Mesendoderm (in vitro differentiated cells): ENCODE data around the gene KDELR3.

Source experiments
- DNase-seq: peaks from one replicate; pipeline ENCODE4 v3.0.0; 2013
- H2AK5ac ChIP-seq: 2 replicates; pipeline ENCODE4 v1.6.1; 2013; ENCODE audit warnings: low read length, inconsistent platforms
- H2BK120ac ChIP-seq: 2 replicates; pipeline ENCODE4 v1.6.1; 2013; ENCODE audit warnings: low read depth, mild to moderate bottlenecking, low read length, moderate library complexity, mixed read lengths
- H2BK15ac ChIP-seq: replicated peaks from 2 replicates; pipeline ENCODE4 v1.6.1; 2013; ENCODE audit warnings: low read depth, mild to moderate bottlenecking, moderate library complexity
- H2BK5ac ChIP-seq: 2 replicates; pipeline ENCODE4 v1.6.1; 2013; ENCODE audit warnings: low read length, inconsistent platforms
- H3K18ac ChIP-seq: 2 replicates; pipeline ENCODE4 v1.6.1; 2013; ENCODE audit warnings: mild to moderate bottlenecking, low read length, mixed read lengths
- H3K23ac ChIP-seq: one replicate; pipeline ENCODE4 v1.6.1; 2013; ENCODE audit warnings: low read length
- H3K27ac ChIP-seq: 2 replicates; pipeline ENCODE4 v1.5.1; 2013; ENCODE audit warnings: low read depth, mild to moderate bottlenecking, inconsistent platforms, low read length, moderate library complexity
- H3K27me3 ChIP-seq: 2 replicates; pipeline ENCODE4 v1.6.1; 2013; ENCODE audit warnings: low read length, control low read depth, mild to moderate bottlenecking, inconsistent platforms; ENCODE audit not compliant: insufficient read depth, poor library complexity
- H3K36me3 ChIP-seq: 2 replicates; pipeline ENCODE4 v1.6.1; 2013; ENCODE audit warnings: low read length, inconsistent platforms; ENCODE audit not compliant: control insufficient read depth, insufficient read depth
- H3K4ac ChIP-seq: one replicate; pipeline ENCODE4 v1.6.1; 2013; ENCODE audit warnings: low read depth, mild to moderate bottlenecking, low read length, moderate library complexity
- H3K4me1 ChIP-seq: 2 replicates; pipeline ENCODE4 v1.6.1; 2013; ENCODE audit warnings: low read depth, low read length, inconsistent platforms; ENCODE audit not compliant: control insufficient read depth
- H3K4me2 ChIP-seq: 2 replicates; pipeline ENCODE4 v1.6.1; 2013; ENCODE audit warnings: low read length
- H3K4me3 ChIP-seq: 2 replicates; pipeline ENCODE4 v1.5.1; 2013; ENCODE audit warnings: mild to moderate bottlenecking, low read length
- H3K56ac ChIP-seq: one replicate; pipeline ENCODE4 v1.6.1; 2013; ENCODE audit warnings: low read length
- H3K79me1 ChIP-seq: 2 replicates; pipeline ENCODE4 v1.6.1; 2013; ENCODE audit warnings: low read length, inconsistent platforms
- H3K79me2 ChIP-seq: 2 replicates; pipeline ENCODE4 v1.6.1; 2013; ENCODE audit warnings: mild to moderate bottlenecking, low read length; ENCODE audit not compliant: control insufficient read depth, insufficient read depth
- H3K9ac ChIP-seq: 2 replicates; pipeline ENCODE4 v1.6.1; 2013; ENCODE audit warnings: low read length, inconsistent platforms
- H4K5ac ChIP-seq: one replicate; pipeline ENCODE4 v1.6.1; 2013; ENCODE audit warnings: low read length
- H4K8ac ChIP-seq: one replicate; pipeline ENCODE4 v1.6.1; 2013; ENCODE audit warnings: low read depth, mild to moderate bottlenecking, control low read depth, low read length, moderate library complexity
- WGBS: extraction: QIAGEN DNeasy Blood & Tissue Kit; methylation state at CpG from one replicate; pipeline ENCODE4 v1.1.7; 2013; ENCODE audit warnings: low lambda C conversion rate, missing lambda C conversion rate; ENCODE audit not compliant: insufficient coverage; ENCODE audit errors: extremely low coverage; 5-methylcytosine and 5-hydroxymethylcytosine counted together

The KDELR3 gene

DNA sequence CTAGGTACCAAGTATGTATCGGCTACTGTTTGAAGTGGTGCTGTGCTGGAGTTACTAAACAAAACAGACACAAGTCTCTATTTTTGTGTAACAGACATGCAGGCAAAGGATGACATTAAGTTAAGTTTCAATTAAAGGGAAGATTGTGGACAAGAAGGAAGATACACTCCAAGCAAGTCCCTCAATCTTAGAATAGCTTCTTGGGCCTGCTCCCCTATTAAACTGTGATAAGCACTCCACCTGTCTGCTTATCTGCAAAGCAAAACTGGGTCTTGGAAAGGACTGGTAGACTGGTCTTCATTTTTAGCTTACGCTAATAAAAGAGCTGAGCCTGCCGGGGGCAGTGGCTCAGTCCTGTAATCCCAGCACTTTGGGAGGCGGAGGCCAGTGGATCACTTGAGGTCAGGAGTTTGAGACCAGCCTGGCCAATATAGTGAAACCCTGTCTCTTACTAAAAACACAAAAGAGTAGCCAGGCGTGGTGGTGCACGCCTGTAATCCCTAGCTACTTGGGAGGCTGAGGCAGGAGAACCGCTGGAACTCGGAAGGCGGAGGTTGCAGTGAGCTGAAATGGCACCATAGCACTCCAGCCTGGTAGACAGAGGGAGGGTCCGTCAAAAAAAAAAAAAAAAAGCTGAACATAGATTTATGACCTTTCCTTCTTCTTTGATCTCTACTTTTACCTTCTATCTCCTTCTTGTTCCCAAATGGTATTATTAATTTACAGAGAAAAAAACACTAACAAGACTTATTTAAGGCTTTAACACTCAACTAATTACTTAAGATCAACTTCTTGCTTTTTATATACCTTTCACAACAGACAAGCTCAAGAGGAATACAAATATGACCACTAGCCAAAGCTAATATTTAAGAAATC, 34.1 kb downstream of the KDELR3 start:
- H3K36me3 ChIP-seq, result peaks cover 15% of the 10 kb centered on the region
- H3K4ac ChIP-seq, result no peak overlapping the region
- H3K9ac ChIP-seq, result no peak overlapping the region
- H2BK15ac ChIP-seq, result no peak overlapping the region
- H3K27ac ChIP-seq, result no peak overlapping the region
- H2BK5ac ChIP-seq, result no peak overlapping the region
- H3K18ac ChIP-seq, result no peak overlapping the region
- no peaks in the 10 kb centered on the region for H3K27me3 ChIP-seq
- DNase-seq, result no peak
- peaks cover 3% of the 10 kb centered on the region for H3K4me1 ChIP-seq
- H3K4me2 ChIP-seq, result no peak overlapping the region
- peaks cover 58% of the 10 kb centered on the region for H3K79me2 ChIP-seq
- no peak overlapping the region for H3K4me3 ChIP-seq
- peaks cover 6% of the 10 kb centered on the region for H3K79me1 ChIP-seq
- H4K5ac ChIP-seq, result no peak overlapping the region
- no peak overlapping the region for H2AK5ac ChIP-seq
- H4K8ac ChIP-seq, result no peak overlapping the region
- H2BK120ac ChIP-seq, result no peak overlapping the region
- no peak overlapping the region for H3K23ac ChIP-seq
- no peak overlapping the region for H3K56ac ChIP-seq
- WGBS, result no CpG with 5 or more reads among the region's 10 CpGs

DNA sequence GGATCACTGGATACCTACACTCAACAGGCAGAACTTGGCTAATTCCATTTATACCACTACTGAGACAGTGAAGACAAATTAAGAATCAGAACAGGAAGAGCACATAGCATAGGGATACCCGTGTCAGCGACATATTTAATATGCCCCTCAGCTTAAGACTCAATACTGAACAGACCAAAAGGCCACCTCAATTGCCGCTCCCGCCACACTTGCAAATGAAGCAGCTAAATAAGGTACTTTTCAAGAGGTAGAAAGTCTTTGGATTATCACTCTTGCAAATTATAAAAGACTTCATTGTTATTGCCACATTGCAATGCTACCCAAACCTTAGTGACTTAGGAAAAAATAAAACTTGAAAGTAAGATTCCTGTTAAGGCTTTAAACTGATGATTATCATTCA, 35.1 kb downstream of the KDELR3 start:
- H3K79me1 ChIP-seq, result peaks cover 3% of the 10 kb centered on the region
- peaks cover 10% of the 10 kb centered on the region for H3K36me3 ChIP-seq
- H3K27ac ChIP-seq, result no peak overlapping the region

DNA sequence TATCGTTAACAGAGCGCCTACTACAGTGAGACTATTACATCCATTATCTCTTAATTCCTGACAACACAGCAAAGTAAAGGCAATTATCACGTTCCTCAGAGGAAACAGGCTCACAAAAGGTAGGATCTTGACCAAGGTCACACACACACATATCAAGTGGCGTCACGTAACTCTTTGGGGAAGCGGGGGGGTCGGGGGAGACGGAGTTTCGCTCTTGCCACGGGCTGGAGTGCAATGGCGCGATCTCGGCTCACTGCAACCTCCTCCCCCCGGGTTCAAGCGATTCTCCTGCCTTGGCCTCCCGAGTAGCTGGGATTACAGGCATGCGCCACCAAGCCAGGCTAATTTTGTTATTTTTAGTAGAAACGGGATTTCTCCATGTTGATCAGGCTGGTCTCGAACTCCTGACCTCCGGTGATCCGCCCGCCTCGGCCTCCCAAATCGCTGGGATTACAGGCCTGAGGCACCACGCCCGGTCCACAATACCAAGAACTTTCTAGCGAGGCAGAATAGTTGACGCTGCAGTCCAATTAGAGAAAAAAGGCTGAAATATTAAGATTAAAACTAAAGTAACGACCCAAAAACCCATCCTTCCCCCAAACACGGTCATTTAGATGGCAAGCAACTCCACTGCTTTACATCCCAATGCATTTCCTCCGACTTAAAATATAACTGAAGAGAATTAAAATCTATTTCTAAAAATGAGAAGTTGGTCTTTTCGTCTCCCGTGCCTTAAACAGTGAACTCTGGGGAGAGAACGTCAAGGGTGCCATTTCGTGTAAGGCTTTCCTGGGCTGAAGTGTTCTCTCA, 37.0 kb downstream of the KDELR3 start:
- H3K27ac ChIP-seq, result peak overlapping the region; percentile 97
- peak overlapping the region; percentile 100 for H3K56ac ChIP-seq
- H2AK5ac ChIP-seq, result peak overlapping the region; percentile 93
- peaks cover 51% of the 10 kb centered on the region for H3K79me2 ChIP-seq
- peak overlapping the region; percentile 100 for H3K4ac ChIP-seq
- peak overlapping the region; percentile 52 for H3K23ac ChIP-seq
- peak overlapping the region; percentile 69 for H3K4me2 ChIP-seq
- H2BK120ac ChIP-seq, result peak overlapping the region; percentile 75
- no CpG with 5 or more reads among the region's 35 CpGs for WGBS
- H3K9ac ChIP-seq, result peak overlapping the region; percentile 99
- H3K18ac ChIP-seq, result peak overlapping the region; percentile 100
- H3K36me3 ChIP-seq, result peaks cover 3% of the 10 kb centered on the region
- H3K79me1 ChIP-seq, result peaks cover 3% of the 10 kb centered on the region
- H3K4me1 ChIP-seq, result peaks cover 3% of the 10 kb centered on the region
- no peak overlapping the region for H2BK5ac ChIP-seq
- H2BK15ac ChIP-seq, result no peak overlapping the region
- H4K5ac ChIP-seq, result no peak overlapping the region
- no peaks in the 10 kb centered on the region for H3K27me3 ChIP-seq
- peak overlapping the region; percentile 95 for H3K4me3 ChIP-seq
- peak overlapping the region; percentile 97 for H4K8ac ChIP-seq
- peak; percentile 82 for DNase-seq

More for the DNA sequence above, 35.1 kb downstream of the KDELR3 start:
- no peak overlapping the region for H3K23ac ChIP-seq
- H3K4me2 ChIP-seq, result peak overlapping the region; percentile 7
- no peak overlapping the region for H2BK15ac ChIP-seq
- H3K4ac ChIP-seq, result no peak overlapping the region
- DNase-seq, result no peak
- no peak overlapping the region for H3K18ac ChIP-seq
- H3K9ac ChIP-seq, result peak overlapping the region; percentile 30
- no peak overlapping the region for H3K56ac ChIP-seq
- H2BK5ac ChIP-seq, result no peak overlapping the region
- no CpG with 5 or more reads among the region's 4 CpGs for WGBS
- H2AK5ac ChIP-seq, result no peak overlapping the region
- peaks cover 3% of the 10 kb centered on the region for H3K4me1 ChIP-seq
- no peak overlapping the region for H4K8ac ChIP-seq
- H3K79me2 ChIP-seq, result peaks cover 58% of the 10 kb centered on the region
- H2BK120ac ChIP-seq, result no peak overlapping the region
- H4K5ac ChIP-seq, result no peak overlapping the region
- no peak overlapping the region for H3K4me3 ChIP-seq
- no peaks in the 10 kb centered on the region for H3K27me3 ChIP-seq

DNA sequence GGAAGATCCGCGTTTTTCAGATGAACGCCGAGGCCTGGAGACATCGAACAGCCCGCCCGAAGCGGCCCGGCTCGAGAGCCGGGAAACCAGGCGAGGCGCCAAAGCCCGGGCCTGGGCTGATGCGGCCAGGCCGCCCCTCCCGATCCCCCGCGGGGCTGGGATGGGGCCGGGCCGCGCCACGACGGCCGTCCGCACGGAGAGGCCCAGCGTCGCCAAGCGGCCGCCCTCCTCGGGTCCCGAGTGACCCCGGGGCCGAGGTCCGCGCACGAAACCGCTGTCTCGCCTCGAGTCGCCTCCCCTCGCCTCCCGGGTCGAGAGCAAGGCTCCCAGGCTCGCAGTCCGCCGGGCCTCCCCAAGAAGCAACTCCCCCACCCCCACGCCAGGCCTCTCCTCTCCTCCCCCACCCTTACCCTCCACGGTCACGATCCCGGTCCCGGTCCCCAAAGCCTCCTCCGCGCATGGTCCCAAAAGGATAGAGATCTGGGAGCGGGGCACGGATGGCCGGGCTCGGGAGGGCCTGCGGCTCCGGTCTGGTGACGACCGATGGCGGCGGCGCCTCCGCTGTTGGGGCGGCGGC, 37.7 kb downstream of the KDELR3 start:
- Histone ChIP-seq H3K18ac (peak overlapping the region; percentile 100), H3K23ac (peak overlapping the region; percentile 99), H3K4me1 (peaks cover 3% of the 10 kb centered on the region), H2BK120ac (peak overlapping the region; percentile 75), H4K5ac (no peak overlapping the region), H2BK15ac (no peak overlapping the region), H3K79me1 (peaks cover 3% of the 10 kb centered on the region), H3K9ac (peak overlapping the region; percentile 99), H2AK5ac (peak overlapping the region; percentile 95), H4K8ac (peak overlapping the region; percentile 97), H3K4me2 (peak overlapping the region; percentile 30), H3K27ac (peak overlapping the region; percentile 97), H3K27me3 (no peaks in the 10 kb centered on the region), H2BK5ac (peak overlapping the region; percentile 98), H3K56ac (peak overlapping the region; percentile 100), H3K4me3 (peak overlapping the region; percentile 95), H3K36me3 (peaks cover 1% of the 10 kb centered on the region), H3K79me2 (peaks cover 49% of the 10 kb centered on the region), H3K4ac (peak overlapping the region; percentile 100)
- no CpG with 5 or more reads among the region's 69 CpGs for WGBS
- DNase-seq, result peak; percentile 61

DNA sequence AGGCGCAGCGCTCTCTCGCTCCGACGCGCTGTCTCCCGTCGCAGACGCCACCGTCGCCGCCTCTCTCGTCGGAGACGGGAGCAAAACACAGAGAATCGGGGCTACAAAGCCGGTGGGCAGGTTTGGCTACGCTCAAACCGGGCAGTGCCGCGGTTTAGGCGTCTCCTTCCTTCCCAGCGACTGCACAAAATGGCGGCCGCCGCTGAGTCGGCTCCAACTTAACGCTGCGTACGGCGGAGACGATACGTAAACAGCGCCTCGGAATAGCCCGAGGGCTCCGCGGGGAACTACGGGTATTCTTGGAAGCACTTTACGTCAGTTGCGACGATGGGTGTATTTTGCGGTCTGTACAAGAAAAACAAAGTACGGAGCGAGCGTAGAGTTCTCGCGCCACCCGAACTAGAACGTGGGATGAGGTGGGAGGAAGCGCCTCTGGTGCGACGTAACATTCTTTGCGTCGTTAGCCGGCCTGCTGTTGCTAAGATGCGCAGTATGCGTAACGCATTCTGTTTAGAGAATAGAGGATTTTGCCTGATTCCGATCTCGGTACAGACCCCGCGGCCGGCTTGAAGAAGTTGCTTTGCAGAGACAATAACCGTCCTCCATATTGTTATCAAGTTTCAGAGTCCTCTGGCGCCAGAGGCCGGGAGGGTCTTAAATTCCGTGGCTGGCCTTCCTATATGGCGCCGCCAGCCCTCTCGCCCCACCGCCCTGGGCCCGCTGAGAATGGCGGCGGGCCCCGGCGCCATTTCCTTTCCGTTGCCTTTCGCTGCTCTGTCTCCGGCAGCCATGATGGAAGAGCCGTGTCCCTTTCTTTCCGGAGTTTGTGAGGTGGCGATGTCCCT, 38.4 kb downstream of the KDELR3 start, which contains the start of gene DDX17:
Gene DDX17, minus strand, starts transcription at position 194 of the 845 bp plus-strand sequence.
- H3K36me3 ChIP-seq, result peaks cover 1% of the 10 kb centered on the region
- DNase-seq, result peak; percentile 98

More for the DNA sequence above, 38.4 kb downstream of the KDELR3 start, which contains the start of gene DDX17:
- peak within 1 kb of the TSS; percentile 96 for H4K5ac ChIP-seq
- WGBS, result no CpG with 5 or more reads among the region's 83 CpGs
- peak within 1 kb of the TSS; percentile 95 for H2AK5ac ChIP-seq
- peak within 1 kb of the TSS; percentile 95 for H3K4me3 ChIP-seq
- peak within 1 kb of the TSS; percentile 100 for H3K18ac ChIP-seq
- H3K23ac ChIP-seq, result peak within 1 kb of the TSS; percentile 99
- H3K79me1 ChIP-seq, result peaks cover 3% of the 10 kb centered on the region
- H3K4ac ChIP-seq, result peak within 1 kb of the TSS; percentile 100
- peak within 1 kb of the TSS; percentile 100 for H3K56ac ChIP-seq
- H2BK120ac ChIP-seq, result peak within 1 kb of the TSS; percentile 75
- H4K8ac ChIP-seq, result peak within 1 kb of the TSS; percentile 97
- H3K27me3 ChIP-seq, result no peaks in the 10 kb centered on the region
- H3K9ac ChIP-seq, result peak within 1 kb of the TSS; percentile 99
- peak within 1 kb of the TSS; percentile 14 for H2BK15ac ChIP-seq
- H3K4me2 ChIP-seq, result peak within 1 kb of the TSS; percentile 30
- H3K4me1 ChIP-seq, result peaks cover 3% of the 10 kb centered on the region
- H3K79me2 ChIP-seq, result peaks cover 45% of the 10 kb centered on the region
- peak within 1 kb of the TSS; percentile 99 for H3K27ac ChIP-seq
- peak within 1 kb of the TSS; percentile 98 for H2BK5ac ChIP-seq
